ENCODE measurements around the gene OSBPL10.

DNA sequence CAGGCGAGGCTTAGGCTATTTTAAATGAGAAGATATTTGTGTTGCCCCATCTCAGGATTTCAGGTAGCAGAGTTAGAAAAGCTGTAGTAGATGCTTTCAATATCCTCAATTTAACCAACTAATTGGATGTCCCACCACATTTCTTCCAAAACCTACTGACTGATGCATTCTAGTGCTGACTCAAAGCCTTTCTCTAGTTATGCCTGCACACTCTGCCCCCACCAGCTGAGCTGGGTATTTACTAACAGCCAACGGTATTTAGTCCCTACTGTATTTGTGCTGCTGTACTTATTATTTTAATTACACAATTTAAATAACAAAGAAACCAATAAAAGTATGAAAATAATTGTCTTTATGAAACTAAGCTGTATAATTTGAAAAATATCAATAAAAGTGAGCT lies 139.5 kb downstream of the OSBPL10 start:
- TF ChIP-seq, protein P1, sequence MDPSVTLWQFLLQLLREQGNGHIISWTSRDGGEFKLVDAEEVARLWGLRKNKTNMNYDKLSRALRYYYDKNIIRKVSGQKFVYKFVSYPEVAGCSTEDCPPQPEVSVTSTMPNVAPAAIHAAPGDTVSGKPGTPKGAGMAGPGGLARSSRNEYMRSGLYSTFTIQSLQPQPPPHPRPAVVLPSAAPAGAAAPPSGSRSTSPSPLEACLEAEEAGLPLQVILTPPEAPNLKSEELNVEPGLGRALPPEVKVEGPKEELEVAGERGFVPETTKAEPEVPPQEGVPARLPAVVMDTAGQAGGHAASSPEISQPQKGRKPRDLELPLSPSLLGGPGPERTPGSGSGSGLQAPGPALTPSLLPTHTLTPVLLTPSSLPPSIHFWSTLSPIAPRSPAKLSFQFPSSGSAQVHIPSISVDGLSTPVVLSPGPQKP (IDR thresholded peaks at IDR 0.05; ENCODE audit: borderline replicate concordance, low read depth, low read length) = no peak
- TF ChIP-seq MAFK (IDR thresholded peaks at IDR 0.05; ENCODE audit: low read depth, low read length) = no peak
- TF ChIP-seq CTCF (conservative IDR thresholded peaks at IDR 0.05; ENCODE audit: low read depth, low read length) = no peak
- no peak for TF ChIP-seq POLR2A (IDR thresholded peaks at IDR 0.05; ENCODE audit: low read depth, low read length)
- TF ChIP-seq MXI1 (IDR thresholded peaks at IDR 0.05; ENCODE audit: borderline replicate concordance, low read depth, low read length) = no peak
- no peak for TF ChIP-seq RAD21 (IDR thresholded peaks at IDR 0.05; ENCODE audit: low read length)
- no peak for TF ChIP-seq BHLHE40 (IDR thresholded peaks at IDR 0.05; ENCODE audit: low read depth, low read length)
- TF ChIP-seq RFX5 (IDR thresholded peaks at IDR 0.05; ENCODE audit: low read depth, low read length) = no peak
